Activated CD4-positive, alpha-beta T cell treated with anti-CD3 and anti-CD28 coated beads, Interleukin-2, amount 50 U/mL, for 4 hours (primary cell): ENCODE results near the gene CPA2.
"Not testable (repeated sequence)": the region's sequence is repeated elsewhere in the genome, so short reads cannot be mapped to it uniquely, and the experiment has no call there.

Experiments
- DNase-seq, 2 experiments: peaks; one replicate each; pipeline ENCODE4 v3.0.0-alpha.2; 2020

Gene CPA2

DNA sequence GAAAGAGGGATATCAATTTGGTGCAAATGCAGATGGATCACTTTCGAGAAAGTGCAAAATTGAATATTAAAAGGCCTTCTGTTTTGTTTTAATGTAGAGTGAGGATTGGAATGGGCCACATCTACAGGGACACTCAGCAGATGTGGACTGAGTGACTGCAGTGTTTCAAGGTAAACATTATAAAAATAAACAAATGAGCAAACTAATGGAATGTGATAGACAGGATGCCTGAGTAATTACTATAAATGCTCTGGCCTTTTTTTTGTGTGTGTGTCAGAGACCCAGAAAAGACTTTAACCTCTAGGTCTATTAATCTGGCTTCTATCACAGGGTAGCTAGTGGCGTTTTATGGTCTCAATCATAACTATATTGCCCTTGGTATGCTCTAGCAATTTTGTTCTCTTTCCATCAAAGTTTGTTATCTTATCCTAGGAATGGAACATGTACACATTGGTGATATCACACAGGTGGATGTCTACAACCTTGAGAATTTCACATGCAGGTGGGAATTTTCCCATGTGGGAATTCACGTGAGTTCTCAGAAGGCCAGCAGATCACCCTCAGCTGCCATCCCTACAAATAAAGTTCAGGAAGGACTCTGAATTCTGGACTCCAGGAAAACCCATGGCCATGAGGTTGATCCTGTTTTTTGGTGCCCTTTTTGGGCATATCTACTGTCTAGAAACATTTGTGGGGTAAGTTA lies at the start of gene CPA2:
Gene CPA2, plus strand, starts transcription at position 606 of the 703 bp plus-strand sequence. Its CDS starts 19 bp downstream, at position 625.
- DNase-seq: no peak

DNA sequence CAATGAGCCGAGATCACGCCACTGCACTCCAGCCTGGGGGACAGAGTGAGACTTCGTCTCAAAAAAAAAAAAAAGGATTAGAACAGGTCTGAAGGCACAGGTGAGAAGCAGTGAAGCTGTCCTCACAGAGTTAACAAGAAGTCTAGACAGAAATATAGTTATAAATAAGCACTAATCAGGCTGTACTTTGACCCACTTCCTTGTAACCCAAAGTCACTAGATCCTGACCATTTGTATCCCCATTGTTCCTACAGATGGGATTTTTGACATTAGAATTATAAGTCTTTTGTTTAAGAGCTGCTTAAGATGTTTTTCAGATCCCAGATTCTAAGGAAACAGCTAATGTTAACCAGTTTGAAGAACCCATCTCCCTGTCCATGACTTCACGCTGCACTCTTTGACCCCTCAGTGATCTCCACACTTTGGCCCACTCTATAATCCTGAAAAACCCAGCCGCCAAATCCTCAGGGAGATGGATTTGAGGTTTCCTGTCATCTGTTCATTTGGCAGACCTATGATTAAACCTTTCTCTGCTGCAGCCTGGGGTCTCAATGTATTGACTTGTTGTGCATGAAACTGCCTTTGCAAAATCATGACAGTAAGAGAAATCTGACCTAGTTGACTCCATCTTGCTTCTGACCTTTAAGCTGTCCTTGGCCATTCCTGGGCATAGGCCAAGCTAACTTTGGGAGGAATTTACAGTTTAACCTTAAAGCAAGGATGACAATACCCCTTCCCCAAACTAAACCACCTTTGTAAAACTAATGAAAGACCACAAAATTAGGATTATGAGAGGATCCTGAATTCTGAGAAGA lies 47.6 kb upstream of the CPA2 start:
- DNase-seq: no peak

DNA sequence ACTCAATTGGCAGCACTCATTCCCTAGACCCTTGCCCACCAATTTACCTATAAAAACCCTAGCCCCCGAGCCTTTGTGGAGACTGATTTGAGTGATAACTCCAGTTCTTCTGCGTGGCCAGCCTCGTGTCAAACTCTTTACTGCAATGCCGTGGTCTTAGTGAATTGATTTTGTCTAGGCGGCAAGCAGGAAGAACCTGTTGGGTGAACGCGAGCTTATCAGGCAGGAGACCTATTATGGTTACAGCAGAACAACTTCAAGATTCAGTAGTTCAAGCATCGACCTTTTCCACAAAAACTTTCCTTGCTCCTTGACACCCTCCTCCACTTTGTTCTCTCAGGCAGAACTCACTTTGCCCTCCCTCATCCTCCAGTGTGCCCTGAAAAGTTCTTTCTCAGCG lies 46.8 kb upstream of the CPA2 start:
- no peak for DNase-seq

DNA sequence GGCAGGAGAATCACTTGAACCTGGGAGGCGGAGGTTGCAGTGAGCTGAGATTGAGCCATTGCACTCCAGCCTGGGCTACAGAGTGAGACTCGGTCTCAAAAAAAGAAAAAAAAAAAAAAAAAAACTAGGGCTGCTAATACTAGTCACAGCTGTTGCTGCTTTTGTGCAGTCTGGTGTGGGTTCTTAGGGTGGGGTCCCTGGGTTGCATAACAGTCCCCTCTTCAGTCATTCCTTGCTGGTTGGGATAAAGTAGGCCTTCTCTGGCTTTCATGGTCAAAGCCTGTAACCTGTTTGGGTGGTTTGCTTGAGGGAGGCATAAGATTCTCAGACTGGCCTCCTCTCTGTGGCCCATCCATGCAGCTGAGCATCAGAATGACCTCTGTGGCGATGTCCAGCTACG lies 44.9 kb upstream of the CPA2 start:
- DNase-seq: no peak

- DNase-seq: no peak
Measured at GRCh38 chr7:130223646-130224045, 43.0 kb upstream of the CPA2 start.

- no peak for DNase-seq
Measured at GRCh38 chr7:130224210-130224609, 42.5 kb upstream of the CPA2 start.

DNA sequence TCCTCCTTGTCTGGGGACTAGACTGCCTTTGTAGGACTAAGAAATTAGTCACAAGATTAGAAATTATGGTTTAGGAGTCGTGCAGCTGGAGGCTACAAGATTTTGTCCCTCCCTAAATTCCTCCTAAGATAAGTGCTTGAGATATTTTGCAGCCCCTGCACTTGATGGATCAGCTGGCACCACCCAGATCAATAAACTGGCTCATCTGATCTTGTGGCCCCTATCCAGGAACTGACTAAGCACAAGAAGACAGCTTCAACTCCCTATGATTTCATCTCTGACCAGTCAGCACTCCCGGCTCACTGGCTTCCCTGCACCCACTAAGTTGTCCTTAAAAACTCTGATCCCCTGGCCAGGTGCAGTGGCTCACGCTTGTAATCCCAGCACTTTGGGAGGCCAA lies 41.7 kb upstream of the CPA2 start:
- not testable (repeated sequence) for DNase-seq

DNA sequence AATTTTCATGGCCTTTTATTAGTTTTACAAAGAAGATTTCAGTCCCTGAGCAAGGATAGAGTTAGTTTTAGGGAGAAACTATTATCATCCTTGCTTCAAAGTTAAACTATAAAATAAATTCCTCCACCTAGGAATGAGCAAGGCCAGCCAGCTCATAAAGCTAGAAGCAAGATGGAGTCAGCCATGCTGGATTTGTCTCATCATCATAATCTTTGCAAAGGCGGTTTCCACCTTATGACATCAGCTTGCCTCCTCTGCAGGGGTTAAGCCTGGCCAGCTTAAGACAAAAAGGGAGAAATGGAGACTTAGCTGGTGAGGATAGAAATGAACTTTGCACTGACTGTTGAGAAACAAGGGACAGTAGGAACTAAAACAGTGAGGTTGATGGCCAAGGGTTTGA lies 40.3 kb upstream of the CPA2 start:
- no peak for DNase-seq

DNA sequence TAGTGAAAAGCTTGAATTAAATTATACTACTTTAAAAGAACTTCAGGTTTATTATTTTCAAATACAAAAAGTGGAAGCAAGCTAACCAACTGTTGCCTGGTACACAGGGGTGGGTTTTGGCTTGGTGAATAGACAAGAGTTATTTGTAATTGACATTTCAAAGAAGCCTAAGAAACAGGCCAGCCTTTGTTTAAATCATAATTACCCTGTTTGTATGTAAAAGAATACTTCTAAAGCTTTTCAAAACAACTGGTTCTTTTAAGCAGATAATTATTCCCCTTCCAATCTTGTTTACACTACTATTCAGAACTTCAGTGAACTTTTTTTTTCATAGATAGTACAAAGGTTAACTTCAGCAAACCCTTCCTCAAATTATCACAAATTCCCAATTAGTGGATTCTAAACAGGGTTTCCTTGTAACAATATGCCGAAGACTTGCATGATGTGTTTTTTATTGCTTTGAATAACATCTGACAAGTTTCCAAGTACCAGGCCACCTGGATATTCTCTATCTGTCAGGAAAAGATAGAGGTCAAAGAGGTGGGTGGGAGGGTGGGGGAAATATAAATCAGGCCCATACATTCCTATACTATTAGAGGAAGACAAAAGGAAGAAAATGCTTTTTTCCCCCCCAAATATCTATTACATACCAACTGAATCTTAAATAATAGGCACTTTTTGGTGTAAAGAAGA lies 38.6 kb upstream of the CPA2 start:
- no peak for DNase-seq

- DNase-seq: no peak
Measured at GRCh38 chr7:130228840-130229502, 37.7 kb upstream of the CPA2 start.

DNA sequence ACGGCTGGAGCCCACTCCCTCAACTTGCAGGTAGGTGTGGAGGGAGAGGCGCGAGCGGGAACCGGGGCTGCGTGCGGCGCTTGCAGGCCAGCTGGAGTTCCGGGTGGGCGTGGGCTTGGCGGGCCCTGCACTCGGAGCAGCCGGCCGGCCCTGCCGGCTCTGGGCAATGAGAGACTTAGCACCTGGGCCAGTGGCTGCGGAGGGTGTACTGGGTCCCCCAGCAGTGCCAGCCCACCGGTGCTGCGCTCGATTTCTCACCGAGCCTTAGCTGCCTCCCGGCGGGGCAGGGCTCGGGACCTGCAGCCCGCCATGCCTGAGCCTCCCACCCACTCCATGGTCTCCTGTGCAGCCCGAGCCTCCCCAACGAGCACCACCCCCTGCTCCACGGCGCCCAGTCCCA lies 36.7 kb upstream of the CPA2 start:
- DNase-seq: not testable (repeated sequence)

- no peak for DNase-seq
Measured at GRCh38 chr7:130231792-130232191, 34.9 kb upstream of the CPA2 start.

DNA sequence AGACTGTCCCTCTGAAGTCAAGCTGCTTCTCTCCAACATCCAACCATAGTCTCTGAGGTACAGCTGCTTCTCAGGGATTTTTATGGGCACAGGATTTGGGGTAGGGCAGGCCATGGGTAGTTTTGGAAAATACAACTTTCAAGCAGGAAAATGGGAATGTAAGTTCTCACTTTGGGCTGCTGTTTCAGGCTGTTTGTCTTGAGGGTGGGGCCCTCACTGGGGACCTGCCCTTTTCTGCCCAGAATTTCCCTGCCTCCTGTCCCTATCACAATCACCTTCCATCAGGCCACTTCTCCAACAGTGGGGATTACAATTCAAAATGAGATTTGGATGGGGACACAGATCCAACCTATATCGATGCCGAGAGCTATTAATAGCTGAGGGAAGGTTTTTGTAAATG lies 34.5 kb upstream of the CPA2 start:
- DNase-seq: no peak

DNA sequence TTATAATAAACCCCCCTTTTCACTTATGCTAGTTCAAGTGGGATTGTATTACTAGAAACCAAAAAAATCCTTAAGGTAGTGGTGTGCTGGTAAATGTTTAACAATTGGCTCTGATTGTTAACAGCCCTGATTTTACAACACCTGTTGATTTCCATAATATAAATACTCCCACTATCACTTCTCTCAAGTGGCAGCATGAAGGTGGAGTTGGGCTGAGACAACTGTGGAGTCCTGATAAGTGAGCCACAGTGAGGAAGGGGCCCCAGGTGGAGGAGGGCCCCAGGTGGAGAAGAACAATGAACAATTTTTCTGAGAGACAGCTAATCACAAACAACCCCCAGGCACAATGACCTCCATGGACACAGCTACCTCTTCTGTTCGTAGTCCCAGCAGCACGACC lies 32.6 kb upstream of the CPA2 start:
- DNase-seq: no peak

GRCh38 chr7:130236361-130236760 lies 30.3 kb upstream of the CPA2 start:
- not testable (repeated sequence) for DNase-seq

DNA sequence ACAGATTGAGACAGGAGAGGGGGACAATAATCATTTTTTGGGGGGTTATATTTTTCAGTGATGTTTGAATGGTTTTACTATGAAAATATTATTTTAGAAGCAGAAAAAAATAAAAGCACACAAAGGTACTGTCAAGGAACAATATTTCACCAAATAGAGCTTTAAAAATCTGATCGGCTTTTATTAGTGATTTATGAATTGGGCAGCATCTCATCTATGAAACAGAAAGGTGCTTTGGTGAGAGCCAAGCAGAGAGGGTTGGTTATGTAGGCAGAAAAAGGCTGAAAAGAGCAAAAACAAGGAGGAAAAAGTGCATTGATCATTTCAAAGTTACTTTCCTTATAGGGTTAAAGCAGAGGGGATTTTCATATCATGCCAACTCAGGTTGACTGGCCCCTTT lies 26.4 kb upstream of the CPA2 start:
- no peak for DNase-seq

GRCh38 chr7:130242198-130243014 lies 24.3 kb upstream of the CPA2 start:
- DNase-seq: peak; percentile 37 to 52

DNA sequence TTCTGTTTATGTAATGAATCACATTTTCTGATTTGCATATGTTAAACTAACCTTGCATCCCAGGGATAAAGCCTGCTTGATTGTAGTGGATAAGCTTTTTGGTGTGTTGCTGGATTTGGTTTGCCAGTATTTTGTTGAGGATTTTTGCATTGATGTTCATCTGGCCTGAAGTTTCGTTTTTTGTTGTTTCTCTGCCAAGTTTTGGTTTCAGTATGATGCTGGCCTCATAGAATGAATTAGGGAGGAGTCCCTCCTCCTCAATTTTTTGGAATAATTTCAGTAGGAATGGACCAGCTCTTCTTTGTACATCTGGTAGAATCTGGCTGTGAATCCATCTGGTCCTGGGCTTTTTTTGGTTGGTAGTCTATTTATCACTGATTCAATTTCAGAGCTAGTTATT lies 23.2 kb upstream of the CPA2 start:
- DNase-seq: not testable (repeated sequence)

GRCh38 chr7:130246491-130246890 lies 20.2 kb upstream of the CPA2 start:
- DNase-seq: not testable (repeated sequence)

- DNase-seq: not testable (repeated sequence)
Measured at GRCh38 chr7:130248842-130249241, 17.8 kb upstream of the CPA2 start.

DNA sequence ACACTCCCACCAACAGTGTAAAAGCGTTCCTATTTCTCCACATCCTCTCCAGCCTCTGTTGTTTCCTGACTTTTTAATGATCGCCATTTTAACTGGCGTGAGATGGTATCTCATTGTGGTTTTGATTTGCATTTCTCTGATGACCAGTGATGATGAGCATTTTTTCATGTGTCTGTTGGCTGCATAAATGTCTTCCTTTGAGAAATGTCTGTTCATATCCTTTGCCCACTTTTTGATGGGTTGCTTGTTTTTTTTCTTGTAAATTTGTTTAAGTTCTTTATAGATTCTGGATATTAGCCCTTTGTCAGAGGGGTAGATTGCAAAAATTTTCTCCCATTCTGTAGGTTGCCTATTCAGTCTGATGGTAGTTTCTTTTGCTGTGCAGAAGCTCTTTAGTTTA lies 17.0 kb upstream of the CPA2 start:
- DNase-seq: not testable (repeated sequence)

DNA sequence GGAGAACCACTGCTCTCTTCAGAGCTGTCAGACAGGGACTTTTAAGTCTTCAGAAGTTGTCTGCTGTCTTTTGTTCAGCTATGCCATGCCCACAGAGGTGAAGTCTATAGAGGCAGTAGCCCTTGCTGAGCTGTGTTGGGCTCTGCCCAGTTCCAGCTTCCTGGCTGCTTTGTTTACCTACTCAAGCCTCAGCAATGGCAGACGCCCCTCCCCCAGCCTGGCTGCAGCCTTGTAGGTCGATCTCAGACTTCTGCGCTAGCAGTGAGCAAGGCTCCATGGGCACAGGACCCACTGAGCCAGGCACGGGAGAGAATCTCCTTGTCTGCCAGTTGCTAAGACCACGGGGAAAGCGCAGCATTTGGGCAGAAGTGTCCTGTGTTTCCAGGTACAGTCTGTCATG lies 12.1 kb upstream of the CPA2 start:
- DNase-seq: no peak
